Measurements from ENCODE around the gene CNTRL. TPM values are rescaled to one million over a fixed set of nuclear protein-coding genes. Genes with fewer than 3 reads are reported as not detected.
A peak's percentile ranks its signal among the peaks of the same experiment; 100 is the strongest.

Gene CNTRL
- total RNA-seq, 2 experiments from 2014 or later: 62.8 to 69.8 TPM

GRCh38 chr9:121219530-121219929, 144.8 kb downstream of the CNTRL start:
- peak; percentile 42 for ATAC-seq
- no peaks in the 10 kb centered on the region for H3K27me3 Mint-ChIP-seq
- H3K27ac Mint-ChIP-seq: no peak overlapping the region
- DNase-seq: no peak
- H3K4me3 Mint-ChIP-seq: no peak overlapping the region
- no peak for TF ChIP-seq CTCF (IDR thresholded peaks at IDR 0.05)
- POLR2A ChIA-PET: no interaction called here
- no peaks in the 10 kb centered on the region for H3K36me3 Mint-ChIP-seq (ENCODE audit: low read depth)
- no peaks in the 10 kb centered on the region for H3K9me3 Mint-ChIP-seq
- CTCF ChIA-PET: no interaction called here
- intact Hi-C loops (cut with micrococcal nuclease): loop anchor here (10.0 kb wide), 1 partner anchor 155 kb away; the partner anchor contains the start of gene STOM
- H3K4me1 Mint-ChIP-seq (ENCODE audit: low read depth): peaks cover 4% of the 10 kb centered on the region

- ChIA-PET POLR2A (interaction anchor here (0.9 kb wide), 1 partner anchor 15 kb away, joined by 3 read pairs; no protein-coding TSS in a partner anchor), CTCF (interaction anchor here (0.7 to 1.2 kb wide), 5 partner anchors 8 to 99 kb away, joined by 3 to 4 read pairs (median 4); no protein-coding TSS in a partner anchor)
- intact Hi-C loops (cut with micrococcal nuclease): no loop called here
- DNase-seq: no peak
- Mint-ChIP-seq H3K4me3 (no peak overlapping the region), H3K9me3 (no peaks in the 10 kb centered on the region), H3K27me3 (no peaks in the 10 kb centered on the region), H3K27ac (no peak overlapping the region), H3K36me3 (ENCODE audit: low read depth) (no peaks in the 10 kb centered on the region), H3K4me1 (ENCODE audit: low read depth) (peaks cover 4% of the 10 kb centered on the region)
- no peak for TF ChIP-seq CTCF (IDR thresholded peaks at IDR 0.05)
- ATAC-seq: no peak
Observed at GRCh38 chr9:121220996-121221663, 146.4 kb downstream of the CNTRL start.

GRCh38 chr9:121221664-121222055, 146.9 kb downstream of the CNTRL start:
- no peak for TF ChIP-seq CTCF (IDR thresholded peaks at IDR 0.05)
- no peaks in the 10 kb centered on the region for H3K9me3 Mint-ChIP-seq
- peaks cover 4% of the 10 kb centered on the region for H3K4me1 Mint-ChIP-seq (ENCODE audit: low read depth)
- H3K27me3 Mint-ChIP-seq: no peaks in the 10 kb centered on the region
- no peak overlapping the region for H3K27ac Mint-ChIP-seq
- intact Hi-C loops (cut with micrococcal nuclease): no loop called here
- DNase-seq (no peak), ATAC-seq (no peak)
- H3K36me3 Mint-ChIP-seq (ENCODE audit: low read depth): no peaks in the 10 kb centered on the region
- ChIA-PET CTCF (interaction anchor here (0.7 to 1.2 kb wide), 6 partner anchors 8 to 98 kb away, joined by 3 to 4 read pairs (median 4); no protein-coding TSS in a partner anchor), POLR2A (no interaction called here)
- H3K4me3 Mint-ChIP-seq: no peak overlapping the region

- H3K27ac Mint-ChIP-seq: no peak overlapping the region
- POLR2A ChIA-PET: no interaction called here
- ATAC-seq: no peak
- CTCF ChIA-PET: interaction anchor here (0.7 to 2.0 kb wide), 8 partner anchors 9 to 97 kb away, joined by 3 to 10 read pairs (median 4); partner anchors contain the start of genes GSN and RAB14
- intact Hi-C loops (cut with micrococcal nuclease): no loop called here
- H3K9me3 Mint-ChIP-seq: no peaks in the 10 kb centered on the region
- H3K27me3 Mint-ChIP-seq: no peaks in the 10 kb centered on the region
- H3K4me1 Mint-ChIP-seq (ENCODE audit: low read depth): peaks cover 4% of the 10 kb centered on the region
- DNase-seq: no peak
- no peaks in the 10 kb centered on the region for H3K36me3 Mint-ChIP-seq (ENCODE audit: low read depth)
- no peak overlapping the region for H3K4me3 Mint-ChIP-seq
- peak; percentile 80 for TF ChIP-seq CTCF (IDR thresholded peaks at IDR 0.05)
Observed at GRCh38 chr9:121222524-121223171, 147.9 kb downstream of the CNTRL start.

- H3K4me1 Mint-ChIP-seq (ENCODE audit: low read depth): peaks cover under 1% of the 10 kb centered on the region
- ATAC-seq (no peak), DNase-seq (no peak)
- POLR2A ChIA-PET: no interaction called here
- TF ChIP-seq CTCF (IDR thresholded peaks at IDR 0.05): no peak
- no peaks in the 10 kb centered on the region for H3K36me3 Mint-ChIP-seq (ENCODE audit: low read depth)
- H3K9me3 Mint-ChIP-seq: no peaks in the 10 kb centered on the region
- intact Hi-C loops (cut with micrococcal nuclease): no loop called here
- no peaks in the 10 kb centered on the region for H3K27me3 Mint-ChIP-seq
- CTCF ChIA-PET: interaction anchor here (1.2 to 3.0 kb wide), 3 partner anchors 8 to 95 kb away, joined by 3 to 18 read pairs (median 7); no protein-coding TSS in a partner anchor
- H3K27ac Mint-ChIP-seq: no peak overlapping the region
- H3K4me3 Mint-ChIP-seq: no peak overlapping the region
Observed at GRCh38 chr9:121225240-121225639, 150.5 kb downstream of the CNTRL start.

Measured in activated CD8-positive, alpha-beta T cell treated with anti-CD3 and anti-CD28 coated beads for 36 hours (primary cell).